Measurements from ENCODE around the gene TMEM238. TPM values are rescaled to one million over a fixed set of nuclear protein-coding genes. Genes with fewer than 3 reads are reported as not detected.
"Not testable (repeated sequence)": the region's sequence is repeated elsewhere in the genome, so short reads cannot be mapped to it uniquely, and the experiment has no call there.

TMEM238 gene
- total RNA-seq, 2 experiments from 2014 or later, result 19.2 to 19.3 TPM

- DNase-seq, result no peak
- Mint-ChIP-seq H3K27me3 (peaks cover 18% of the 10 kb centered on the region), H3K4me1 (peaks cover 8% of the 10 kb centered on the region), H3K27ac (no peak overlapping the region), H3K4me3 (no peak overlapping the region), H3K9me3 (no peaks in the 10 kb centered on the region), H3K36me3 (ENCODE audit: low read depth) (no peaks in the 10 kb centered on the region)
- ChIA-PET CTCF (no interaction called here), POLR2A (no interaction called here)
Observed at GRCh38 chr19:55333870-55334269, 50.2 kb downstream of the TMEM238 start.

- CTCF ChIA-PET; POLR2A ChIA-PET; H3K36me3 Mint-ChIP-seq (ENCODE audit: low read depth); DNase-seq; H3K27ac Mint-ChIP-seq; H3K9me3 Mint-ChIP-seq; H3K4me3 Mint-ChIP-seq: not testable (repeated sequence)
- Mint-ChIP-seq H3K4me1 (peaks cover 10% of the 10 kb centered on the region), H3K27me3 (peaks cover 10% of the 10 kb centered on the region)
Observed at GRCh38 chr19:55329791-55330190, 54.3 kb downstream of the TMEM238 start.

Other genes starting within 250 kb of the TMEM238 start
- gene TNNT1, start 235.1 kb downstream of the TMEM238 start, total RNA-seq, result under 1 TPM; 0.38 to 0.68 TPM
- not detected for gene TNNI3, start 226.6 kb downstream of the TMEM238 start, total RNA-seq
- gene DNAAF3, start 217.7 kb downstream of the TMEM238 start, total RNA-seq, result not detected
- not detected for gene SYT5, start 204.0 kb downstream of the TMEM238 start, total RNA-seq
- gene PTPRH, start 174.8 kb downstream of the TMEM238 start, total RNA-seq, result not detected
- 10 to 100 TPM; 10.3 to 12.4 TPM for gene TMEM86B, start 155.5 kb downstream of the TMEM238 start, total RNA-seq
- 100 to 1,000 TPM; 213 to 229 TPM for gene PPP6R1, start 125.3 kb downstream of the TMEM238 start, total RNA-seq
- gene HSPBP1, start 104.2 kb downstream of the TMEM238 start, total RNA-seq, result 10 to 100 TPM; 28.9 to 29.0 TPM
- 1 to 10 TPM; 5.6 to 5.7 TPM for gene BRSK1, start 100.3 kb downstream of the TMEM238 start, total RNA-seq
- gene TMEM150B, start 59.0 kb downstream of the TMEM238 start, total RNA-seq, result 1 to 10 TPM; 1.0 to 2.0 TPM
- gene KMT5C, start 44.4 kb downstream of the TMEM238 start, total RNA-seq, result 10 to 100 TPM; 27.2 to 28.9 TPM
- 1 to 10 TPM in 1 of 2 experiments, under 1 TPM in 1; 0.83 to 2.0 TPM for gene COX6B2, start 29.6 kb downstream of the TMEM238 start, total RNA-seq
- not detected for gene GARIN5B, start 21.0 kb downstream of the TMEM238 start, total RNA-seq
- under 1 TPM in 1 of 2 experiments, not detected in 1; 0.48 TPM for gene IL11, start 13.8 kb downstream of the TMEM238 start, total RNA-seq
- gene TMEM190, start 7.5 kb downstream of the TMEM238 start, total RNA-seq, result not detected
- 1,000 to 10,000 TPM; 3,004 to 3,026 TPM for gene RPL28, start 1.6 kb upstream of the TMEM238 start, total RNA-seq
- 100 to 1,000 TPM; 277 to 284 TPM for gene UBE2S, start 23.5 kb upstream of the TMEM238 start, total RNA-seq
- not detected for gene SHISA7, start 59.0 kb upstream of the TMEM238 start, total RNA-seq
- gene ISOC2, start 77.3 kb upstream of the TMEM238 start, total RNA-seq, result 10 to 100 TPM; 14.5 to 16.7 TPM
- not detected for gene C19orf85, start 80.5 kb upstream of the TMEM238 start, total RNA-seq
- gene ZNF628, start 92.3 kb upstream of the TMEM238 start, total RNA-seq, result 1 to 10 TPM; 6.7 to 9.1 TPM
- 10 to 100 TPM; 11.9 to 12.0 TPM for gene NAT14, start 100.9 kb upstream of the TMEM238 start, total RNA-seq
- under 1 TPM; 0.15 to 0.18 TPM for gene SSC5D, start 104.1 kb upstream of the TMEM238 start, total RNA-seq
- not detected for gene SBK2, start 152.8 kb upstream of the TMEM238 start, total RNA-seq
- gene SBK3, start 161.3 kb upstream of the TMEM238 start, total RNA-seq, result not detected
- gene ZNF579, start 196.6 kb upstream of the TMEM238 start, total RNA-seq, result 1 to 10 TPM; 6.4 to 6.6 TPM
- 10 to 100 TPM; 10.9 to 11.7 TPM for gene FIZ1, start 215.2 kb upstream of the TMEM238 start, total RNA-seq
- 10 to 100 TPM; 35.4 to 37.3 TPM for gene ZNF524, start 216.0 kb upstream of the TMEM238 start, total RNA-seq
- gene ZNF865, start 221.4 kb upstream of the TMEM238 start, total RNA-seq, result 10 to 100 TPM; 15.3 to 15.4 TPM
- gene ZNF784, start 240.3 kb upstream of the TMEM238 start, total RNA-seq, result 1 to 10 TPM; 6.4 to 7.4 TPM

Data from activated CD4-positive, alpha-beta memory T cell treated with anti-CD3 and anti-CD28 coated beads, Interleukin-2, amount 10 ng/mL, durations not matched to agents 7 days and 5 days (primary cell).